Peyer's patch (tissue), 4 donors: ENCODE data around the gene MFAP4. TPM values are rescaled to one million over a fixed set of nuclear protein-coding genes. Genes with fewer than 3 reads are reported as not detected.
A peak's percentile ranks its signal among the peaks of the same experiment; 100 is the strongest.

Source experiments
- DNase-seq, 3 donors: peaks; one replicate each; pipeline ENCODE4 v3.0.0-alpha.2; 2017 to 2019
- H3K27ac ChIP-seq, 4 donors: fragments of 200-600 bp; sonication (generic); one replicate each; pipeline ENCODE4 v1.5.1; 2016 to 2019
- H3K27me3 ChIP-seq, 2 donors: fragments of 200-600 bp; sonication (generic); one replicate each; pipeline ENCODE4 v1.5.1; 2019
- H3K36me3 ChIP-seq, 3 donors: fragments of 200-600 bp; sonication (generic); one replicate each; pipeline ENCODE4 v1.5.1; 2016 to 2019
- H3K4me1 ChIP-seq, 4 donors: fragments of 200-600 bp; sonication (generic); one replicate each; pipeline ENCODE4 v1.5.1; 2016 to 2019
- H3K4me3 ChIP-seq, 4 donors: fragments of 200-600 bp; sonication (generic); 1 replicate in 3 of 4; 2 replicates in 1 of 4; pipeline ENCODE4 v1.5.1; 2016 to 2019; ENCODE audit warnings: mild to moderate bottlenecking in 1 of 4
- H3K9me3 ChIP-seq, 4 donors: fragments of 200-600 bp; sonication (generic); one replicate each; pipeline ENCODE4 v1.5.1; 2016 to 2019; ENCODE audit warnings: mild to moderate bottlenecking in 1 of 4
- CTCF ChIP-seq, 6 experiments: fragments of 450-650 bp in 4 of 6; fragments of 200-600 bp in 2 of 6; sonication (generic) in 1 of 6; IDR thresholded peaks; one replicate each; pipeline ENCODE4 v1.5.1; 2017 to 2019; ENCODE audit warnings: antibody characterized with exemption in 6 of 6, mild to moderate bottlenecking in 3 of 6, moderate library complexity in 1 of 6
- POLR2A ChIP-seq, 2 donors: fragments of 450-650 bp; IDR thresholded peaks; one replicate each; pipeline ENCODE4 v1.5.1; 2017; ENCODE audit warnings: antibody characterized with exemption in 2 of 2, mild to moderate bottlenecking in 2 of 2, moderate library complexity in 2 of 2
- total RNA-seq, 4 donors: library from RNA; depleted of rRNA; stranded (reverse); fragments of >200 nt; gene quantifications; one replicate each; pipeline ENCODE4 v1.1.0, GENCODE V29; 2016

Gene MFAP4
- total RNA-seq, 4 donors from 2014 or later: 12.6 to 70.8 (median 43.9) TPM

GRCh38 chr17:19348806-19349205 is 38.2 kb downstream of the MFAP4 start:
- Histone ChIP-seq H3K4me3 (no peak overlapping the region), H3K4me1 (peaks cover 0 to 8% (median 0%) of the 10 kb centered on the region in 4 donors), H3K9me3 (no peaks in the 10 kb centered on the region), H3K27me3 (no peaks in the 10 kb centered on the region), H3K36me3 (no peaks in the 10 kb centered on the region), H3K27ac (no peak overlapping the region)
- TF ChIP-seq CTCF (IDR thresholded peaks at IDR 0.05) (no peak), POLR2A (IDR thresholded peaks at IDR 0.05) (no peak)
- DNase-seq: peak in 1 of 3 donors; percentile 34

DNA sequence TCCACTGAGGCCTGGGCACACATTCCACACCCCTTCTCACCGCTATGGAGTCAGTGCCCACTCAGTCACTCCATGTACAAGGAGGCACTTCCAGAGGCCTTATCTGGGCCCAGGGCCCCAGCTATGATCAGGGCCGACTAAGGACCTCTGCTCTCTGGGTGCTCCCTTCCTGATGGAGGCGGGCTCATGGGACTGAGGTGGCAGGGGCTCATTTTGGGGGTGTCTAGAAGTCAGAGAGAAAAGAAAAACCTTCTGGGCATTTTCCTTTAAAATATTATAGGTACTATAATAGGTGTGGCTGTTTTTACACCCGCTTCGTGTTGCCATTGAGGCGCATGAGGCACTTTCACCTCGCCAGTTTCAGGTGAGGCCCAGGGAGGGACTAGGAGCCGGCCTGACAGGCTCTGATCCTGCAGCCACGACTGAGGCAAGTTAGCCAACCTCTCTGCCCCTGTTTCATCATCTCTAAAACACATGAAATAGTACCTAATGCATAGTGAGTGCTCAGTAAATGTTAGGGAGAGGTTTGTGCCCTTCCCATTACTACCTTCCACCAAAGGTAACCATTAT is 38.8 kb downstream of the MFAP4 start:
- H3K36me3 ChIP-seq: no peaks in the 10 kb centered on the region
- peaks cover 0 to 8% (median 0%) of the 10 kb centered on the region in 4 donors for H3K4me1 ChIP-seq
- DNase-seq: peak in 1 of 3 donors; percentile 34
- H3K27me3 ChIP-seq: no peaks in the 10 kb centered on the region
- H3K4me3 ChIP-seq: no peak overlapping the region
- no peak for TF ChIP-seq POLR2A (IDR thresholded peaks at IDR 0.05)
- TF ChIP-seq CTCF (IDR thresholded peaks at IDR 0.05): no peak
- H3K27ac ChIP-seq: no peak overlapping the region
- H3K9me3 ChIP-seq: no peaks in the 10 kb centered on the region

- Histone ChIP-seq H3K27ac (peak overlapping the region in 2 of 4 donors; percentile 12 to 41), H3K9me3 (no peaks in the 10 kb centered on the region), H3K36me3 (no peaks in the 10 kb centered on the region), H3K27me3 (no peaks in the 10 kb centered on the region), H3K4me1 (peaks cover 0 to 8% (median 0%) of the 10 kb centered on the region in 4 donors), H3K4me3 (no peak overlapping the region)
- TF ChIP-seq POLR2A (IDR thresholded peaks at IDR 0.05): no peak
- TF ChIP-seq CTCF (IDR thresholded peaks at IDR 0.05): no peak
- DNase-seq: peak in 2 of 3 donors; percentile 28 to 33
These were observed 39.5 kb downstream of the MFAP4 start for GRCh38 chr17:19347323-19348080.

DNA sequence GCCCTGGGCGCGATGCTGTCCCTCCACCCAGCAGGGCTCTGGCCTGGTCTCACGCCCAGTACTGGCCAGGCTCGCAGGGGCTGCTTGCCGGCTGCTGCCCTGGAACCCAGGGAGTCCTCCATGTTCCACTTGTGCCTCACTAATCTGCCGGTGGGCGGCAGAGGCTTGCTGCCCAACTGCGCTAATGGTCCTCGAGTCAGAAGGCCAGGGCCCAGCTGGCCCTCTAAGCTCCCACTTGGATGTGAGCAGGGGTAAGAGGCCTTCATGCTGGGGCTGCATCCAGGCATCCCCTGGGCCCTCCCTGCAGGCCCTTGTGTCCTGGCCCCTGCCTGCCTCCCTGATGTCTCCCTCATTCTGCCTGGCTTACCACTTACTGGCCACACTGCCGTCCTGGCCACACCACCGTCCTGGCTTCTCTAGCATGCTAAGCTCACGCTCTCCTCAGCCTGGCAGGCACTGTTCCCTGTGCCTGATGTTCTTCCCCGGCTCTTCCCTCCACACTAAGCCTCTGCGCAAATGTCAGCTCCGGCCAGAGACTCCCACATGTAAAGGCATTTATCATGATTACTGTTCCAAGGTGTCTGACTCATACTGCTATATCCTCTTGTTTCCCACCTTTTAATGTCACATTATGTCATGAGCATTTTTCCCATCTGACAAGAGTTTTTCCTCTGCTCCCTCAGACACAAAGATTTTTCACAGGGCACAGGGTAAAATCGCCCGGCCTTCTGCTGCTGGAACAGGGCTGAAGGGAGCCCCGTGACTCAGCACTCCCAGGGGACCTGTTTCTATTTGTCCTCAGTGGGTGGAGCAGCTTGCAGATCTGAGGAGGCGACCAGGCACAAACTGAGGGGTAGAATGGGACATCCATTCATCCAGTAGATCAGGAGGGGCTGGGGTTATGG is 40.4 kb downstream of the MFAP4 start:
- H3K27me3 ChIP-seq: no peaks in the 10 kb centered on the region
- no peak overlapping the region for H3K4me3 ChIP-seq
- no peak for TF ChIP-seq CTCF (IDR thresholded peaks at IDR 0.05)
- TF ChIP-seq POLR2A (IDR thresholded peaks at IDR 0.05): no peak
- H3K9me3 ChIP-seq: no peaks in the 10 kb centered on the region
- DNase-seq: peak in 2 of 3 donors; percentile 44 to 58
- H3K27ac ChIP-seq: peak overlapping the region in 3 of 4 donors; percentile 12 to 41 (median 31)
- H3K36me3 ChIP-seq: no peaks in the 10 kb centered on the region
- peaks cover 0 to 8% (median 0%) of the 10 kb centered on the region in 4 donors for H3K4me1 ChIP-seq
